IPS-NIHi7 (cell line): ENCODE results near the gene DYNLL2.
"Not testable (repeated sequence)": the region's sequence is repeated elsewhere in the genome, so short reads cannot be mapped to it uniquely, and the experiment has no call there.

Experiments
- DNase-seq: peaks from one replicate; pipeline ENCODE4 v3.0.0; 2012; ENCODE audit warnings: mixed read lengths; ENCODE audit errors: extremely low spot score

Gene DYNLL2

GRCh38 chr17:58082870-58083490, at the start of gene DYNLL2:
Gene DYNLL2, plus strand, starts transcription at chr17:58083419. Its CDS starts 3,672 bp downstream, at chr17:58087091.
- DNase-seq = peak; percentile 98

GRCh38 chr17:58039975-58040374, 43.2 kb upstream of the DYNLL2 start:
- no peak for DNase-seq

DNA sequence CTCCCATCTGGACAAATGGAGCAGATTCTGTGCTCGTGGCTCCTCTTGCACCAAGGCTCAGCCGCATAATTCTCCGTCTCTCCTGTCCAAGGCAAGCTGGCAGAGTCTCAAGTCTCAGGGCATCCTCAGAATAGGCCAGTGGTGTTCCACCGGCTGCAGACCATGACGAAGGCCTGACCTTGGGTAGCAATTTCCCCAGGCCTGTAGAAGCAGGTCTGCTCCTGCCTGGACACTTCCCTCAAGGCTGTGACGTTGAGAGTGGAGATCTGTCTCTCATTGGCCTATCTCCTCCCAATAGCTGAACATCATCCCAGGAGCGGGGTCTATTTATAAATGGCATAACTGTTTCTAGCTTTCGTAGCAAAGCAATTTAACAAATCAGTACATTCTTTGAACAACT, 42.8 kb upstream of the DYNLL2 start:
- DNase-seq = no peak

- no peak for DNase-seq
Observed at GRCh38 chr17:58041161-58041560, 42.1 kb upstream of the DYNLL2 start.

GRCh38 chr17:58043221-58044181, 39.7 kb upstream of the DYNLL2 start:
- no peak for DNase-seq

DNA sequence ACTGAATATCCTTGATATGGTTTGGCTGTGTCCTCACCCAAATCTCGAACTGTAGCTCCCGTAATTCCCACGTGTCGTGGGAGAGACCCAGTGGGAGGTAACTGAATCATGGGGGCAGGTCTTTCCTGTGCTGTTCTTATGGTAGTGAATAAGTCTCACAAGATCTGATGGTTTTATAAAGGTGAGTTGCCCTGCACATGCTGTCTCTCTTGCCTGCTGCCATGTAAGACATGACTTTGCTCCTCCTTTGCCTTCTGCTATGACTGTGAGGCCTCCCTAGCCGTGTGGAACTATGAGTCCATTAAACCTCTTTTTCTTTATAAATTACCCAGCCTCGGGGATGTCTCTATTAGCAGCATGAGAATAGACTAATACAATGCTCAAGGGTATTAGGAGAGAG, 39.0 kb upstream of the DYNLL2 start:
- not testable (repeated sequence) for DNase-seq

GRCh38 chr17:58046239-58047094, 36.8 kb upstream of the DYNLL2 start:
- peak; percentile 69 for DNase-seq

DNA sequence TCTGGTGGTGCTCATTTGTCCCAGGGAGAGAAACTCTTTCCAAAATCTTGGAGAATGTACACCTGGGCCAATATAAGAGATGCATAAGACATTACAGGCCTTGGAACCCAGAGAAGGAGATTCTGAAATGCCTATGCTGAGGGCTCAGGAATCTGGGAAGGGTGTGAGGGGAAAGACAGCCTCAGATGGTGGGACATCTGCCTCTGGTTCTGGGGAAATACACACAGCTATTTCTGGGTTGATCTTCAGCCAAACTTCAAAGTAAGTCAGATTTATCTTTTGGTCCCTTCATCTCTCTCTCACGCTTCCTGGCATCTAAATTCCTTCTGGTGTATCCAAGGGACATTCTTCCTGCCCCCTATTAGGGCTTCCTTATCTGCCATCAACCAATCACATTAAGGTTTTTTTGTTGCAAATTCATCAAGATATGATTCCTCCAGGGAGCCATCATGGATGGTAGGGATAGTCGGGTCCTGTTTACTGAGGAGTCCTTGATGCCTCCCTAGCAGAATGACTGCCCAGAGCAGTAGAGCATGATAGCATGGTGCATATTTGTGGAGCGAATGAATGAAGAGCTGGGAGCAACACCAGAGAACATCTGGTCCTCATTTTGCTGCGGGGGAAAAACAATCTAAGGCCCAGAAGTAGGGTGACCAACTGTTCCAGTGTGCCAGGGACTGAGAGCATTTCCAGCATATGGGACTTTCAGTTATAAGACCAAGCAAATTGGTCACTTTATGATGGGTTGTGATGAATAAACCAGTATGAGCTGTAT, 35.7 kb upstream of the DYNLL2 start:
- DNase-seq = no peak

GRCh38 chr17:58049533-58049932, 33.7 kb upstream of the DYNLL2 start:
- DNase-seq = no peak

GRCh38 chr17:58050966-58051365, 32.3 kb upstream of the DYNLL2 start:
- no peak for DNase-seq

DNA sequence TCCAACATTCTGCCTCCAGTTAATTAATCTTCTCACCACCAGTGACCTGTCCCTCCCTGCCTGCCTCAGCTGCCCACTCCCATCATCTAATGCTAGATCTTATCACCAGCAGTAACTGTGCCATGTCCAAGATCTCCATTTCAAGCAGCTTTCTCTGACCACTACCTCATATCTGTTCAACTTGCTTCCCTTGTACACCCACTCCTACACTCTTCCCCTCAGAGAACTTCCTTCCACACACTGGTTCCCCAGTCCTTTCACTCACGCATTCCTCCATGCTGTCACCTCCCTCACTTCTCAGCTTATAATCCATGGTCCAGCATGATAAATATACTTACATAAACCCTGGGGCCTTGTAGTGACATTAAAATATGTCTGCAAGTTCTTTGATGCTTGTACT, 31.8 kb upstream of the DYNLL2 start:
- no peak for DNase-seq

GRCh38 chr17:58052407-58052806, 30.8 kb upstream of the DYNLL2 start:
- DNase-seq = no peak

DNA sequence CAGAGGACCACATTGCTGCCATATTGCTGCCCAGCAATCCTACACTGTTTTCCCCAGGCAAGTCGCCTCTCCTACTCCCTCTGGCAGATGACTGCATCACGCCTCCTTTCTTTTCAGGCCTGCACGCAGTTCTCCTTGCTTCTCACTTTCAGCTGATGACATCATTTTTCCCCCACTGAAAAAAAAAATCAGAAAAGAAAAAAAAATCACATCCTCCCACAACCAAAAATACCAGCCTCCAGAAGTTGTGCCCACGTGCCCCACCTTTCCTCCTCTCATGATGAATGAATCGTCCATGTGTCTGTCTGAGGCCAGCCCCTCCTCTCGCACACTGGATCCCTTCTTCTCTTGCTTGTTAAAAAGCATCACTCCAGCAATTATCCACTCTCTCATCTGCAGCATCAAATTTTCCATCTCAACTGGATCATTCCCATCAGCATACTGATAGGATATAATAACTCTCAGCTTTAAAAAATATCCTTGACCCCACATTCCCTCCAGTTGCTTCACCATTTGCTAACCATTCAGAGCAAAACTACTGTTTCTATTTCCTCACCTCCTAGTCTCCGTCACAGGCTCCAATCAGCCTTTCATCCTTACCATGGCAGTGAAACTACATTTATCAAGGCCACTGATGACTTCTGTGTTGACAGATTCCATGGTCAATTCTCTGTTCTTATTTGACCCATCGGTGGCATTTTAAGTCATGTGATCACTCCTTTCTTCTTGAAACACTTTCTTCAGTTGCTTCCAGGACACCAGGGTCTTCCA, 30.1 kb upstream of the DYNLL2 start:
- DNase-seq = no peak

DNA sequence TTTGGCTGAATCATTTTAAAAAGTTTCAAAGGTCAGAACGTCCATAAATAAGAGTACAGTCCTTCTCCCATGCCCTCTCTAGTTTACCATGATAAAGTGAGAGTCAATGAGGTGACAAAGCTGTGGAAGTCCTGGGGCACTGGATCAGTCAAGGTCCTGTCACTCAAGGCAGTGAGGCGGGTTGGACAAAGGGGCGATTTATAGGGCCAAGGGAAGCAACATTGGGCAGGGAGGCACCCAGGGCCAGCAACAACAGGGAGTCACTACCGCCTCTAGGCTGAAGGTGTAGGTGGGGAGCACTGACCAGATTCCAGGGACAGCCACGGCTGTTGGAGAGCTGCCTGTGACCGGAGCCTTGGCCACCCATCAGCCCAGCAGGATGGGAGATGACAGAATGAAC, 28.6 kb upstream of the DYNLL2 start:
- DNase-seq = no peak

DNA sequence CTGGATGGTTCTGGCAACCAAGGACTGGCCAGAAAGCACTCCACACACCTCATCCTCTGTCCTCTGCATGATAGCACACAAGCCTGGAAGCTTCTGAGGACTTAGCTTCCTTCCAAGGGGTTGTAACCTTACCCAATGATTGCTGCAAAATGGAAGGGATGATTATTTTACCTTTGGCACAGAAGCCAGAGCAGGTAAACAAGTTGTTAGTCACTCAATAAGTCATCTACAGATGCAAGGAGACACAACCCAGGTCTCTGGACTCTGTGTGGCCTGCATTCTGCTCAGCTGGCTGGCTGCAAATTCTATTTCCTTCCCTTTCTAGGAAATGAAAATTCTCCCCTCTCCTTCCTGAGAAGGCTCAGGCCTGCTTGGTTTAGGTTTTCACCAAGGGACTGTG, 26.7 kb upstream of the DYNLL2 start:
- DNase-seq = no peak

DNA sequence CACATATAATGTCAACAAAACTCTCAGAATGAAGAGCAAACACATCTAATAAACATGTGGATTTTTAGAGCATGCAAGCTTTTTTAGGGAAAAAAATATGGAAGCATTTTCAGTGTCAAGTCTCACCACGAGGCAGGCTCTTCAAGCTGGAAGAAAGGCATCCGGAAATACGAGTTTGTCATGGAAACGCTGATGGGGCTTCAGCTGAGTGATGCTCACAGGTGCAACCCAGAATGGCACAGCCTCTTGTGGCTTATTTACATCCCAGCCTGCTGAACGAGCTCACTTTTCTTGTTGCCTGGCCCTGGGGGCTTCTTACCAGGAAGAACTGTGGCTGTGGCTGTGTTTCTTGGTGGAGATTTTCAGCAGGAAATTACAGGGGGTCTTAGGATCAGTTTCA, 24.1 kb upstream of the DYNLL2 start:
- peak; percentile 36 for DNase-seq

DNA sequence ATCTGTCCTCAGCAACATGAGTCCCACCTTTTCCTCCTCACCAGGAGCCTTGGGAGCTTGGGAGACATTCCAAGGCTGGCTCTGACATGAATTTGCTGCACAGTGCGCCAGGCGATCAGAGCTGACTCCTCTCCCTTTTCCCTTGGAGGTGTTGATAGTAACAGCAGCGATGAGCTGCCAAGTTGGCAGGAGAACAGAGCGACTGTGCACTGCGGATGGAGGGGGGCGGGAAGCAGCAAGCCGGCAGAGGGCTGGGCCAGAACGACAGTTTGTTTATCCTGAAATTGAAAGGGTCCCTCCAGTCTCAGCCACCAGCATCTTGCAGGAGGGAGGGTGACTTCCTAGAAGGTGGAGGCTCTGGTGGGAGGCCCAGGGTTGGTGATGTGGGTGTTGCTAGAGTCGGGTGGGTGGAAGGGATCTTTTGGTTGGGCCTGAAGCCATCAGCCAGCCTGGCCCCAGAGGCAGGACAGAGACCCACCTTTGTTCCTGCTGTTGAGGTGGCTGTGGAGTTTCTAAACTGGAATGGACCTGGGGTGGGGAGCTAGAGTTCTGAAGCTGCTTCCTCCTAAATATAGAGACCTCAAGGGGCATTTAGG, 22.5 kb upstream of the DYNLL2 start:
- no peak for DNase-seq

GRCh38 chr17:58061672-58062071, 21.5 kb upstream of the DYNLL2 start:
- no peak for DNase-seq

DNA sequence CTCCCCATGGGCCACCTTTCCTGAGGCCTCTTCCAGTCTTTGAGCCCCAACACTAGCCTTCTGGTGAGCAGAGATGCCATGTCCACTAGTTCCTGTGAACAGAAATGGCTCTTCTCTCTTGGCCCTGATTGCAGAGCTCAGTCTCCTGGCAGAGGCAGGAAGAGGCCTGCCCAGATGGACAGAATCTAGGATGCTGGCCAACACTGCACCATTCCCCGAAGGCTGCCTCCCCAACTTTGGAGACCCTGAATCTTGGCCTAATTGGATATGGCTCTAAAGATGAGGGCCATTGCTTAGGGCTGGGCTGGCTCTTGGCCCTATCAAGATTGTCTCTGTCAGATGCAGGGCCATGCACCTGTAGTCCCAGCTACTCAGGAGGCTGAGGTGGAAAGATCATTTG, 18.0 kb upstream of the DYNLL2 start:
- DNase-seq = no peak

GRCh38 chr17:58066401-58066800, 16.8 kb upstream of the DYNLL2 start:
- DNase-seq = no peak
